Mucosa of rectum (tissue), 2 donors: Measurements from ENCODE around the gene MAPK8.

ENCODE experiments used
- H3K27ac ChIP-seq, 2 donors: one replicate each; pipeline ENCODE4 v1.7.0; 2013; ENCODE audit warnings: inconsistent platforms in 2 of 2, low read depth in 2 of 2, low read length in 2 of 2
- H3K27me3 ChIP-seq, 2 donors: one replicate each; pipeline ENCODE4 v1.7.0; 2013; ENCODE audit warnings: low read length in 2 of 2; ENCODE audit not compliant: control insufficient read depth in 2 of 2, insufficient read depth in 2 of 2
- H3K36me3 ChIP-seq, 2 donors: one replicate each; pipeline ENCODE4 v1.7.0; 2013; ENCODE audit warnings: low read length in 2 of 2; ENCODE audit not compliant: control insufficient read depth in 2 of 2, insufficient read depth in 2 of 2
- H3K4me1 ChIP-seq, 2 donors: one replicate each; pipeline ENCODE4 v1.7.0; 2013; ENCODE audit warnings: low read length in 2 of 2, mild to moderate bottlenecking in 1 of 2; ENCODE audit not compliant: control insufficient read depth in 2 of 2, insufficient read depth in 2 of 2
- H3K4me3 ChIP-seq, 2 donors: one replicate each; pipeline ENCODE4 v1.7.0; 2013; ENCODE audit warnings: low read length in 2 of 2
- H3K9ac ChIP-seq, 2 donors: one replicate each; pipeline ENCODE4 v1.7.0; 2013; ENCODE audit warnings: low read length in 2 of 2, low read depth in 1 of 2, mild to moderate bottlenecking in 1 of 2
- H3K9me3 ChIP-seq, 2 donors: one replicate each; pipeline ENCODE4 v1.7.0; 2013; ENCODE audit warnings: low read length in 2 of 2; ENCODE audit not compliant: control insufficient read depth in 2 of 2
- donor health status: healthy.
- donor health status: Normal muscosa, but diverticular disease.

Gene MAPK8

DNA sequence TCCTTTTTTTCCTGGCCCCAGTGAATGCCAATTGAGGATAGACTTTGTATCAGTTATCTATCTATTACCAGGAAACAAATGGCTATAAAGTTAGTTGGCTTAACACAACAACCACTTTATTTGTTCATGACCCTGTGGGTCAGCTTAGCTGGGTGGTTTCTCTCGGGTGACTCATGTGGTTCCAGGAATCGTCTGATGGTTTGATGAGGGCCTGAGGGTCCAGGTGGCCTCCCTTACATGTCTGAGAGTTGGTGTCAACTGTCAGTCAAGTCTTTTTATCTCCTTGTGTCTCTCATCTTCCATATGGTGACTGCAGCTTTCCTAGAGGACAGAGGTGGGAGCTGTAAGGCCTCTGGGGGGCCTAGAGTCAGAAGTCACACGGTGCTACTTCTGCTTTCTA is 15.3 kb upstream of the MAPK8 start:
- no peaks in the 10 kb centered on the region for H3K36me3 ChIP-seq
- no peaks in the 10 kb centered on the region for H3K4me1 ChIP-seq
- no peaks in the 10 kb centered on the region for H3K9me3 ChIP-seq
- no peak overlapping the region for H3K27ac ChIP-seq
- no peak overlapping the region for H3K4me3 ChIP-seq
- no peak overlapping the region for H3K9ac ChIP-seq
- no peaks in the 10 kb centered on the region for H3K27me3 ChIP-seq

DNA sequence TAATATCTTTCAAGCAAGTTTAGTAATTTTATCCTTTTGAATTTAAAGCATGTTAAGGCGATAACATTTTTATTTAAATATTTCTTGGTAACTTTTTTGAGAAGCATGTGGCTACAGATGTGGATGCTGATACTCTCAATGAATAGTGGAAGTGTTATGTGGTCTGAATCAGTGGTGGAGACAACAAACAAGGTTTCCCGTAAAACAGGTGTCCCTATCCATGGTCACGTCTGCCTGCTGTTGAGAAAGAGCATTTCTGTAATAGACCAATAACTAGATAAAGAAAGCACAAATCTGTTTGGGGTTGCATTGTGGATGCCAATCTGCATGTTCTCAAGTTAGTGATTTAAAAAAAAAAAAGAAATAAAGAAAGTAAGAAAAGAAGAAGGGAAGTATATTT is 13.9 kb upstream of the MAPK8 start:
- H3K27me3 ChIP-seq, result no peaks in the 10 kb centered on the region
- H3K27ac ChIP-seq, result no peak overlapping the region
- no peak overlapping the region for H3K9ac ChIP-seq
- H3K4me1 ChIP-seq, result no peaks in the 10 kb centered on the region
- H3K9me3 ChIP-seq, result no peaks in the 10 kb centered on the region
- H3K4me3 ChIP-seq, result no peak overlapping the region
- no peaks in the 10 kb centered on the region for H3K36me3 ChIP-seq

DNA sequence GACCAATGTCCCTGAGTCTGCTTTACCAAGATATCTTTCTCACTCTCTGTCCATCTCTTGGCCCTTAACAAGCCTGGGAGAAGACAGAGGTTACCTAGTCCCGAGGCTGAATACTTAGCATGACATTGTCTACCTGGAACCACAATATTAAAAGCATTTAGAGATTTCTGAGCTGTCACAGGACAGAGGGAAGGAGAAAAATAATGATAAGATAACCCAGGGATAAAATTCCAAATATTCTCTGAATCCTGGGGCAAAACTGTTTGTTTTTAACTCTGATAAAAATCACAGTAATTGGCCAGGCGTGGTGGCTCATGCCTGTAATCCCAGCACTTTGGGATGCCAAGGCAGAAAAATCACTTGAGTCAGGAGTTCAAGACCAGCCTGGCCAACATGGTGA is 12.0 kb upstream of the MAPK8 start:
- no peaks in the 10 kb centered on the region for H3K36me3 ChIP-seq
- no peaks in the 10 kb centered on the region for H3K9me3 ChIP-seq
- H3K9ac ChIP-seq, result no peak overlapping the region
- no peak overlapping the region for H3K4me3 ChIP-seq
- no peaks in the 10 kb centered on the region for H3K4me1 ChIP-seq
- H3K27me3 ChIP-seq, result no peaks in the 10 kb centered on the region
- no peak overlapping the region for H3K27ac ChIP-seq

DNA sequence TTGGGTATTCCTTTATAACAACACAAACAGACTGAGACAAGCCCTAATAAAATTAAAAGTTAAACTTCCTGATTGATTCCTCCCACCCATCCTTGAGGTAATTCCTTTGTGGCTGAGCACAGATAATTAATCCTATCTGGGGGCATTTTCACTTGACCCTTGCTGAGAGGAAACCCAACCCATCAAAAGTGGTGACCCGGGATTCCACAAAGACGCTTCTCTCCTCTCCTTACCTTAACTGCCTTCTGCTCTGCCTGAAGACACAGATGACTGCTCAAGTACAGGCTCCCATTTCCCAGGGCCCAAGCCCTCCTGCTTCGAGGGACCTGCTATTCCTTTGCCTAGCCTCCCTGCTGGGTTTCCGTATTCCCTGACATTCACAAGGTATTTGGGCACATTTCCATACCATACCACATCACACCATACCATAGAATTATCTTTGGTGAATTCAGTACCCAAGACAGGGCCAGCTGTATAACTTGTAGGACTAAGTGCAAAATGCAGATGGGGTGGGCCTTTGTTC is 9.8 kb upstream of the MAPK8 start:
- Histone ChIP-seq H3K36me3 (no peaks in the 10 kb centered on the region), H3K27me3 (no peaks in the 10 kb centered on the region), H3K9ac (no peak overlapping the region), H3K27ac (no peak overlapping the region), H3K4me3 (no peak overlapping the region), H3K4me1 (no peaks in the 10 kb centered on the region), H3K9me3 (no peaks in the 10 kb centered on the region)

DNA sequence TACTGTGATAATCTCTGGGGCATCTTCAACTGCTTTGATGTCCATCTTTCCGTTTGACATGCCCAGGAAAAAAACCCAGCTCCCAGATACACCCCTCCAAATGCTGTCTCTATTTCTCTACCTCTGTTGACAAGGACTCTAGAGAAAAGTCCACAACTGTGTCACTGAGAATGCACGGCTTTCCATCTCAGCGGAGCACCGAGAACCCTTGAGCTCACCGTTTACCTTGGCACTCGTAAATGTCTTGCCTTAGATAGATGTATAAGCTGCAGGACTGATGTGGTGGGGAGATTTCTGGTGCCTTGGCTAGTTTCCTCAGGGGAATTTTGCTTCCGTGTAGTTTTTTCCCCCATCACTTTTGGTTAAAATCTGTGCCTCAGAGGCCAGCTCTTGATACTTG is 7.4 kb upstream of the MAPK8 start:
- no peaks in the 10 kb centered on the region for H3K27me3 ChIP-seq
- no peak overlapping the region for H3K27ac ChIP-seq
- no peak overlapping the region for H3K4me3 ChIP-seq
- no peaks in the 10 kb centered on the region for H3K36me3 ChIP-seq
- no peaks in the 10 kb centered on the region for H3K9me3 ChIP-seq
- H3K9ac ChIP-seq, result no peak overlapping the region
- H3K4me1 ChIP-seq, result no peaks in the 10 kb centered on the region

DNA sequence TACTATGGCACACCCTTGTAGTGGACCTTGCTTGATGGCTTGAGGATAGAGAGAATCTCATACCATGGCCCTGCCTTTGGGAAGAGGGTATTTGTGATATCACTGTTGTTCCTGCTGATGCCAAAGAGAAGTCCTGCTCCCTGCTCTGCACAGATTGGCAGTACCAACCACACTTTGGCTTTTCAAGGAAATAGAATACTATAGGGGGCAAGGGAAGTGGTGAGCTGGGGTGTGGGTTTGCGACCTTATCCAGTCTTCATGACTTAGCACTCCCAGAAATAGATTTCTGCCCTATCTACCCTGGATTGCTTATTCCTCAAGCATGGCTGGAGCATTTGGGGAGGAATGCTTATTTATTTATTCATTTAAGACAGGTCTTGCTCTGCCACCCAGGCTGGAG is 6.8 kb upstream of the MAPK8 start:
- H3K4me3 ChIP-seq, result no peak overlapping the region
- H3K9me3 ChIP-seq, result no peaks in the 10 kb centered on the region
- no peak overlapping the region for H3K27ac ChIP-seq
- H3K4me1 ChIP-seq, result no peaks in the 10 kb centered on the region
- H3K27me3 ChIP-seq, result no peaks in the 10 kb centered on the region
- H3K9ac ChIP-seq, result no peak overlapping the region
- H3K36me3 ChIP-seq, result no peaks in the 10 kb centered on the region

DNA sequence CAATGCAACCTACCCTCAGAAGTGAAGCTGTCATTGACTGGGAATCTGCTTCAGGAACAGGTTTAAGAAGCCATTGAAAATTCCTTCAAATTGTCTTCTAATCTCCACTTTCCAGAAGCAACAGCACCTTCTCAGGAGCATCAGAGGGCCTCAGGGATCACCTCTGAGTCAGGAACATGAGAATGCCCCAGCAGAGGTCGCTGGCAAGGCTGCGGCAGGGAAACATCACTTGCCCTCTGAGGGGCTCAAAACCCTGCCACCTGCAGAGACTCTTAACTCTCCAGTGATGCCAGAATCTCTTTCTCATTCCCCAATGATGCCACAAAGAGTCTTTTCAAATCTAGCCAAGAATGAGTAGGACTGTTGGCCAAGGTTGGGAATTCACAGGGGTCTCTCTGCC is 5.9 kb upstream of the MAPK8 start:
- no peaks in the 10 kb centered on the region for H3K36me3 ChIP-seq
- no peak overlapping the region for H3K4me3 ChIP-seq
- H3K4me1 ChIP-seq, result no peaks in the 10 kb centered on the region
- no peaks in the 10 kb centered on the region for H3K9me3 ChIP-seq
- no peak overlapping the region for H3K27ac ChIP-seq
- no peak overlapping the region for H3K9ac ChIP-seq
- no peaks in the 10 kb centered on the region for H3K27me3 ChIP-seq

DNA sequence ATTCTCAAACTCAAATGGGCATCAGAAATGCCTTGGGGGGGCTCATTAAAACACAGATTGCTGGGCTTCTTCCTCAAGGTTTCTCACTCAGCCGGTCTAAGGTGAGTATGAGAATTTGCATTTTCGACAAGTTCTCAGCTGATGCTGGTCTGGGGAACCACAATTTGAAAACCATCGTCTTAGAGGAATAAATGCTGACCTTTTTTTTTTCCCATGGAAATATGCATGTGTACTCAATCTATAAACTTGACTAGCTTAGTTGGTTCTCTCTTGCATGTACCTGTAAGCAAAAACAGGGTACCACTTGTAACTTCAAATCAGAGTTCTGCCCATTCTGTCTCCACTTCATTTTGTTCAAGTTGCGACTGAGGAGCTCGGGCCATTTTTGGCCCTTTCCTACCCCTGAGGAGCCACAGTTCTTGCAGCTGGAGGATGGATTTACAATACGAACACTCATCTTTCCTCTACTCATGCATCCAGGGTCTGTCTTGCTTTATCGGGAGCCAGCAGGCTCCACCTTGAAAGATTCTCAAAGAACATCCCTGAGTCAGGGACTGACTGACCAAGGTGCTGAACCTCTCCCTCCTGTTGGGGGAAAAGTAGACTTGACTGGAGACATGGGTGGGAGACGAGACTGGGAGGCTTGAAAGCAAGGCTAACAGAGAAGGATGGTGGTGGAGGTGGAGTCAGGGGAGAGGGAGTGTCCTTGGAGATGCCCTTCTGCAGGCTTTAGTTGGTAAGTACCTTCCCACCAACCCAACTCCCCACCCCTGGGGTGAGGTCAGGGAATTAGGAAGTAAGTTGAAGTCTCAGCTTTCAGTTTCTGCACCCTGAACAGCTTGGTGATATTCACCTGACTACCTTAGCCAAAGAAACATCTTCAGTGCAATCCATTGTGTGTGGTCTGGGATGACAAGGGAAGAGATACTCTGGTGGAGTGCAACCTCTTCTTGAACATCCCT is 3.7 kb upstream of the MAPK8 start:
- Histone ChIP-seq H3K4me3 (no peak overlapping the region), H3K27ac (no peak overlapping the region), H3K4me1 (peaks cover 5 to 11% of the 10 kb centered on the region in 2 donors), H3K27me3 (no peaks in the 10 kb centered on the region), H3K9me3 (no peaks in the 10 kb centered on the region), H3K9ac (no peak overlapping the region), H3K36me3 (no peaks in the 10 kb centered on the region)

DNA sequence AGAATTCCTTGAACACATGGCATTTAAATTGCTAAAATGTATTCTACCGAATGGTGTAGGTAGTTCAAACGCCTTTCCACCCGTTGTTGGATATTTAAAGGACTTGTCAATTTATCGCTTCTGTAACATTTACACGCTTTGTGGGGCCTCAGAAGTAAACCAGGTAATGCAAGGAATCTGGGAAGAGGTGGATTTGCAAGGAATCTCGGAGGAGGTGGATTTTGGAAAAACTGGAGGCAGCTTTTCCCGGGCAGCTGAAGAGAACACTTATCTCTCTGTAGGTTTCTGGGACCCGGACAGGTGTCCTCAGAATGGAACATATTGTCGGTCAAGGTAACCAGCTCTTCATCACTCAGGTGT is 592 bp upstream of the MAPK8 start:
- no peaks in the 10 kb centered on the region for H3K36me3 ChIP-seq
- peak overlapping the region in 1 of 2 donors; percentile 52 for H3K9ac ChIP-seq
- no peaks in the 10 kb centered on the region for H3K27me3 ChIP-seq
- H3K4me1 ChIP-seq, result peaks cover 9 to 15% of the 10 kb centered on the region in 2 donors
- H3K9me3 ChIP-seq, result no peaks in the 10 kb centered on the region
- H3K4me3 ChIP-seq, result peak overlapping the region; percentile 42 to 60
- peak overlapping the region; percentile 54 to 59 for H3K27ac ChIP-seq

DNA sequence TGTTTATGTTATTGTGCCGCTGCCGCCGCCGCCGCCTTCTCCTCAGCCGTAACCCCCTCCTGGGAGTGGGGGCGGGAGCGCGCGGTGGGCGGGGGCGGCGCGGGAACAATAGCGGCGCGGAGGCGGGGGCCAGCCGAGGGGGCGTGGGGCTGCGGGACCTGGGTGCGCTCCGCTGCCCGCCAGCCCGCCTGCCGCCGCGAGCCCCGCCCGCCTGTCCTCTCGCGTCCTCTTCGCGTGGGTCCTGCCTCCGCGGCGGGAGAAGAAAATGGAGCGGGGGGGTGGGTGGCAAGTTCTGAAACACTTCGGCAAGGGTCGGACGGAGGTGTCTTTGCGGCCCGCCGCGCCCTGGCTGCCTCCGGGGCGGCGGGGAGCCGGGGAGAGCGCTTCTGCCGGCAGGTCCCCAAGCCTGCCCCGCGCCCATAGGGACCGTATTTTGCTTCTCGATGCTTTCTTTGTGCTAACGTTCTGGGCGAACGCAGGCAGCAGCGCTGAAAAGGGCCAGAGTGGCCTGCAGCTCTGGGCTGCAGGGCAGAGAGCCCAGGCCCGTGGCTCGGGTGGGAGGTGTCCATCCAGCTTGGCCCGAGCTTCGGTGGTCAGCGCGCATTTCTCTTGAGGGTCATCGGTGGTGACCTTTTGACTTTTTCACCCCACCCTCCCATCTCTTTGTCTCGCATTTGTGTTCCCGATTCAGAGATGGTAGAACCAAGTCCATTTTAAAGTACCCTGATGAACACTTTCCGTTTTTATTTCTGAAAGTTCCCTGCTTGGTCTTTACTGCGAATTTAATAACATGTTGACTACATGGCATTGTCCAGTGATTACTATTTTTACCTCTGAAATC is 613 bp downstream of the MAPK8 start:
- Histone ChIP-seq H3K9ac (peak overlapping the region; percentile 66 to 83), H3K9me3 (no peaks in the 10 kb centered on the region), H3K4me1 (peaks cover 9 to 15% of the 10 kb centered on the region in 2 donors), H3K27ac (peak overlapping the region; percentile 92), H3K36me3 (no peaks in the 10 kb centered on the region), H3K27me3 (no peaks in the 10 kb centered on the region), H3K4me3 (peak overlapping the region; percentile 65 to 85)
